ENCODE results near the gene CCDC197.

CCDC197 gene

DNA sequence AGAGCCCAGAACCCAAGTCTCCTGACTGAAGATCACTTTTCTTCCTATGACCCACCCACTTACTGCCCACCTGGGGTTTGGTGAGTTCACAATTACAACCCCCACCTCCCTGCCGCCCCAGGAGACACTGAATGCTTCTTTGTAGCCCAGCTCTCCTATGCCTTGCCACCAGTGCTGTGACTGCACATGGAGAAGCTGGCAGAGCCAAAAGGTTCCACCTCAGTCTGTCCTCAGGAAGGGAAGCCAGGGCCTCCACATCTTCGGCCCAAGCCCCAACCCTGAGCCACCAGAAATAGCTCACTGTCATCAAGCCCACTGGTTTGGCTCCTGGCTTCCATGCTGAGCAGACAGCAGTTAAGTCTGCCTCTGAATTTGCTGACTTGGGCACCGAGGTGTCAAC is 54.7 kb downstream of the CCDC197 start:
- H3K4me3 ChIP-seq (ENCODE audit: low read depth, low read length) = no peak overlapping the region
- POLR2A ChIA-PET = no interaction called here
- no peaks in the 10 kb centered on the region for H3K9me3 ChIP-seq (ENCODE audit: control insufficient read depth, insufficient read depth, low read depth, low read length)
- H3K4me1 ChIP-seq (ENCODE audit: control insufficient read depth, insufficient read depth, low read length) = peaks cover 4% of the 10 kb centered on the region; the same call in 1 of the 2 replicates
- no peak overlapping the region for H3K27ac ChIP-seq (ENCODE audit: extremely low read depth, low read depth, low read length)
- CTCF ChIA-PET = interaction anchor here (0.6 to 5.2 kb wide), 7 partner anchors 11 to 603 kb away, joined by 3 to 33 read pairs (median 5); no protein-coding TSS in a partner anchor
- TF ChIP-seq EGR2 (tag by site-specific recombination; IDR thresholded peaks at IDR 0.05; ENCODE audit: low read depth) = peak; percentile 80
- TF ChIP-seq, protein P1, sequence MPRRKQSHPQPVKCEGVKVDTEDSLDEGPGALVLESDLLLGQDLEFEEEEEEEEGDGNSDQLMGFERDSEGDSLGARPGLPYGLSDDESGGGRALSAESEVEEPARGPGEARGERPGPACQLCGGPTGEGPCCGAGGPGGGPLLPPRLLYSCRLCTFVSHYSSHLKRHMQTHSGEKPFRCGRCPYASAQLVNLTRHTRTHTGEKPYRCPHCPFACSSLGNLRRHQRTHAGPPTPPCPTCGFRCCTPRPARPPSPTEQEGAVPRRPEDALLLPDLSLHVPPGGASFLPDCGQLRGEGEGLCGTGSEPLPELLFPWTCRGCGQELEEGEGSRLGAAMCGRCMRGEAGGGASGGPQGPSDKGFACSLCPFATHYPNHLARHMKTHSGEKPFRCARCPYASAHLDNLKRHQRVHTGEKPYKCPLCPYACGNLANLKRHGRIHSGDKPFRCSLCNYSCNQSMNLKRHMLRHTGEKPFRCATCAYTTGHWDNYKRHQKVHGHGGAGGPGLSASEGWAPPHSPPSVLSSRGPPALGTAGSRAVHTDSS (tag by site-specific recombination; IDR thresholded peaks at IDR 0.05) = no peak
- TF ChIP-seq, protein P2, sequence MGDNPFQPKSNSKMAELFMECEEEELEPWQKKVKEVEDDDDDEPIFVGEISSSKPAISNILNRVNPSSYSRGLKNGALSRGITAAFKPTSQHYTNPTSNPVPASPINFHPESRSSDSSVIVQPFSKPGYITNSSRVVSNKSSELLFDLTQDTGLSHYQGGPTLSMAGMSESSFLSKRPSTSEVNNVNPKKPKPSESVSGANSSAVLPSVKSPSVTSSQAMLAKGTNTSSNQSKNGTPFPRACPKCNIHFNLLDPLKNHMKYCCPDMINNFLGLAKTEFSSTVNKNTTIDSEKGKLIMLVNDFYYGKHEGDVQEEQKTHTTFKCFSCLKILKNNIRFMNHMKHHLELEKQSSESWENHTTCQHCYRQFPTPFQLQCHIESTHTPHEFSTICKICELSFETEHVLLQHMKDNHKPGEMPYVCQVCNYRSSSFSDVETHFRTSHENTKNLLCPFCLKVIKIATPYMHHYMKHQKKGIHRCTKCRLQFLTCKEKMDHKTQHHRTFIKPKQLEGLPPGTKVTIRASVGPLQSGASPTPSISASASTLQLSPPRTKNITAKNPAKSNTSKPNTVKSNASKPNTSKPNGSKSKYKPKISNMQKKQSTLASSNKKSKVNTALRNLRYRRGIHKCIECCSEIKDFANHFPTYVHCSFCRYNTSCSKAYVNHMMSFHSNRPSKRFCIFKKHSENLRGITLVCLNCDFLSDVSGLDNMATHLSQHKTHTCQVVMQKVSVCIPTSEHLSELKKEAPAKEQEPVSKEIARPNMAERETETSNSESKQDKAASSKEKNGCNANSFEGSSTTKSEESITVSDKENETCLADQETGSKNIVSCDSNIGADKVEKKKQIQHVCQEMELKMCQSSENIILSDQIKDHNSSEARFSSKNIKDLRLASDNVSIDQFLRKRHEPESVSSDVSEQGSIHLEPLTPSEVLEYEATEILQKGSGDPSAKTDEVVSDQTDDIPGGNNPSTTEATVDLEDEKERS (tag by site-specific recombination; IDR thresholded peaks at IDR 0.05) = no peak
- TF ChIP-seq, protein P3, sequence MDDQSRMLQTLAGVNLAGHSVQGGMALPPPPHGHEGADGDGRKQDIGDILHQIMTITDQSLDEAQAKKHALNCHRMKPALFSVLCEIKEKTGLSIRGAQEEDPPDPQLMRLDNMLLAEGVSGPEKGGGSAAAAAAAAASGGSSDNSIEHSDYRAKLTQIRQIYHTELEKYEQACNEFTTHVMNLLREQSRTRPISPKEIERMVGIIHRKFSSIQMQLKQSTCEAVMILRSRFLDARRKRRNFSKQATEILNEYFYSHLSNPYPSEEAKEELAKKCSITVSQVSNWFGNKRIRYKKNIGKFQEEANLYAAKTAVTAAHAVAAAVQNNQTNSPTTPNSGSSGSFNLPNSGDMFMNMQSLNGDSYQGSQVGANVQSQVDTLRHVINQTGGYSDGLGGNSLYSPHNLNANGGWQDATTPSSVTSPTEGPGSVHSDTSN (CRISPR knock-in tag; IDR thresholded peaks at IDR 0.05) = no peak
- TF ChIP-seq ZXDB (tag by site-specific recombination; IDR thresholded peaks at IDR 0.05) = no peak
- TF ChIP-seq, protein P4, sequence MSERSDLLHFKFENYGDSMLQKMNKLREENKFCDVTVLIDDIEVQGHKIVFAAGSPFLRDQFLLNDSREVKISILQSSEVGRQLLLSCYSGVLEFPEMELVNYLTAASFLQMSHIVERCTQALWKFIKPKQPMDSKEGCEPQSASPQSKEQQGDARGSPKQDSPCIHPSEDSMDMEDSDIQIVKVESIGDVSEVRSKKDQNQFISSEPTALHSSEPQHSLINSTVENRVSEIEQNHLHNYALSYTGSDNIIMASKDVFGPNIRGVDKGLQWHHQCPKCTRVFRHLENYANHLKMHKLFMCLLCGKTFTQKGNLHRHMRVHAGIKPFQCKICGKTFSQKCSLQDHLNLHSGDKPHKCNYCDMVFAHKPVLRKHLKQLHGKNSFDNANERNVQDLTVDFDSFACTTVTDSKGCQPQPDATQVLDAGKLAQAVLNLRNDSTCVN (tag by site-specific recombination; optimal IDR thresholded peaks at IDR 0.05) = no peak
- TF ChIP-seq ZNF791 (tag by site-specific recombination; IDR thresholded peaks at IDR 0.05) = no peak
- no peak for TF ChIP-seq ZNF133 (tag by site-specific recombination; IDR thresholded peaks at IDR 0.05)
- no peak for TF ChIP-seq ZNF138 (tag by site-specific recombination; IDR thresholded peaks at IDR 0.05; ENCODE audit: borderline replicate concordance)
- no peak for TF ChIP-seq ZNF561 (tag by site-specific recombination; IDR thresholded peaks at IDR 0.05; ENCODE audit: borderline replicate concordance)
- no peak for TF ChIP-seq ZNF777 (tag by site-specific recombination; IDR thresholded peaks at IDR 0.05; ENCODE audit: borderline replicate concordance)
- TF ChIP-seq ZNF214 (tag by site-specific recombination; IDR thresholded peaks at IDR 0.05; ENCODE audit: borderline replicate concordance) = no peak
- no peak for TF ChIP-seq ZNF10 (tag by site-specific recombination; IDR thresholded peaks at IDR 0.05)
- peak; percentile 41 for TF ChIP-seq ZIC2 (tag by site-specific recombination; IDR thresholded peaks at IDR 0.05)
- no peak for TF ChIP-seq BCL11B (tag by site-specific recombination; IDR thresholded peaks at IDR 0.05; ENCODE audit: low read depth)
- no peak for TF ChIP-seq GLIS2 (tag by site-specific recombination; IDR thresholded peaks at IDR 0.05)
- TF ChIP-seq ZFHX2 (tag by site-specific recombination; conservative IDR thresholded peaks at IDR 0.05) = peak; percentile 54
- no peak for TF ChIP-seq OVOL3 (tag by site-specific recombination; IDR thresholded peaks at IDR 0.05)
- TF ChIP-seq, protein P5, sequence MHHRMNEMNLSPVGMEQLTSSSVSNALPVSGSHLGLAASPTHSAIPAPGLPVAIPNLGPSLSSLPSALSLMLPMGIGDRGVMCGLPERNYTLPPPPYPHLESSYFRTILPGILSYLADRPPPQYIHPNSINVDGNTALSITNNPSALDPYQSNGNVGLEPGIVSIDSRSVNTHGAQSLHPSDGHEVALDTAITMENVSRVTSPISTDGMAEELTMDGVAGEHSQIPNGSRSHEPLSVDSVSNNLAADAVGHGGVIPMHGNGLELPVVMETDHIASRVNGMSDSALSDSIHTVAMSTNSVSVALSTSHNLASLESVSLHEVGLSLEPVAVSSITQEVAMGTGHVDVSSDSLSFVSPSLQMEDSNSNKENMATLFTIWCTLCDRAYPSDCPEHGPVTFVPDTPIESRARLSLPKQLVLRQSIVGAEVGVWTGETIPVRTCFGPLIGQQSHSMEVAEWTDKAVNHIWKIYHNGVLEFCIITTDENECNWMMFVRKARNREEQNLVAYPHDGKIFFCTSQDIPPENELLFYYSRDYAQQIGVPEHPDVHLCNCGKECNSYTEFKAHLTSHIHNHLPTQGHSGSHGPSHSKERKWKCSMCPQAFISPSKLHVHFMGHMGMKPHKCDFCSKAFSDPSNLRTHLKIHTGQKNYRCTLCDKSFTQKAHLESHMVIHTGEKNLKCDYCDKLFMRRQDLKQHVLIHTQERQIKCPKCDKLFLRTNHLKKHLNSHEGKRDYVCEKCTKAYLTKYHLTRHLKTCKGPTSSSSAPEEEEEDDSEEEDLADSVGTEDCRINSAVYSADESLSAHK (tag by site-specific recombination; IDR thresholded peaks at IDR 0.05) = no peak
- TF ChIP-seq, protein P6, sequence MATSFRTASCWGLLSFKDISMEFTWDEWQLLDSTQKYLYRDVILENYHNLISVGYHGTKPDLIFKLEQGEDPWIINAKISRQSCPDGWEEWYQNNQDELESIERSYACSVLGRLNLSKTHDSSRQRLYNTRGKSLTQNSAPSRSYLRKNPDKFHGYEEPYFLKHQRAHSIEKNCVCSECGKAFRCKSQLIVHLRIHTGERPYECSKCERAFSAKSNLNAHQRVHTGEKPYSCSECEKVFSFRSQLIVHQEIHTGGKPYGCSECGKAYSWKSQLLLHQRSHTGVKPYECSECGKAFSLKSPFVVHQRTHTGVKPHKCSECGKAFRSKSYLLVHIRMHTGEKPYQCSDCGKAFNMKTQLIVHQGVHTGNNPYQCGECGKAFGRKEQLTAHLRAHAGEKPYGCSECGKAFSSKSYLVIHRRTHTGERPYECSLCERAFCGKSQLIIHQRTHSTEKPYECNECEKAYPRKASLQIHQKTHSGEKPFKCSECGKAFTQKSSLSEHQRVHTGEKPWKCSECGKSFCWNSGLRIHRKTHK (tag by site-specific recombination; IDR thresholded peaks at IDR 0.05) = no peak
- no peak for TF ChIP-seq ZNF549 (tag by site-specific recombination; IDR thresholded peaks at IDR 0.05)
- TF ChIP-seq, protein P7, sequence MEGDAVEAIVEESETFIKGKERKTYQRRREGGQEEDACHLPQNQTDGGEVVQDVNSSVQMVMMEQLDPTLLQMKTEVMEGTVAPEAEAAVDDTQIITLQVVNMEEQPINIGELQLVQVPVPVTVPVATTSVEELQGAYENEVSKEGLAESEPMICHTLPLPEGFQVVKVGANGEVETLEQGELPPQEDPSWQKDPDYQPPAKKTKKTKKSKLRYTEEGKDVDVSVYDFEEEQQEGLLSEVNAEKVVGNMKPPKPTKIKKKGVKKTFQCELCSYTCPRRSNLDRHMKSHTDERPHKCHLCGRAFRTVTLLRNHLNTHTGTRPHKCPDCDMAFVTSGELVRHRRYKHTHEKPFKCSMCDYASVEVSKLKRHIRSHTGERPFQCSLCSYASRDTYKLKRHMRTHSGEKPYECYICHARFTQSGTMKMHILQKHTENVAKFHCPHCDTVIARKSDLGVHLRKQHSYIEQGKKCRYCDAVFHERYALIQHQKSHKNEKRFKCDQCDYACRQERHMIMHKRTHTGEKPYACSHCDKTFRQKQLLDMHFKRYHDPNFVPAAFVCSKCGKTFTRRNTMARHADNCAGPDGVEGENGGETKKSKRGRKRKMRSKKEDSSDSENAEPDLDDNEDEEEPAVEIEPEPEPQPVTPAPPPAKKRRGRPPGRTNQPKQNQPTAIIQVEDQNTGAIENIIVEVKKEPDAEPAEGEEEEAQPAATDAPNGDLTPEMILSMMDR (tag by site-specific recombination; IDR thresholded peaks at IDR 0.05) = no peak
- H3K36me3 ChIP-seq (ENCODE audit: control insufficient read depth in 2 of 2, insufficient read depth in 1 of 2, low read length in 2 of 2) = peaks cover 47 to 96% of the 10 kb centered on the region in 2 experiments
